HepG2 (cell line): ENCODE measurements around the gene ZMAT2. TPM values are rescaled to one million over a fixed set of nuclear protein-coding genes. Genes with fewer than 3 reads are reported as not detected.

Experiments used
- BRD4 ChIP-seq: sonication (generic); formaldehyde crosslinking; IDR thresholded peaks from 2 replicates; pipeline ENCODE4 v1.4.0; 2020; ENCODE audit warnings: missing genetic modification reagents
- CEBPB ChIP-seq: IDR thresholded peaks from 2 replicates; pipeline ENCODE4 v1.6.1; 2011; ENCODE audit warnings: low read depth, low read length, improper control_type of control experiment, borderline replicate concordance
- KDM4B ChIP-seq: sonication (generic); formaldehyde crosslinking; IDR thresholded peaks from 2 replicates; pipeline ENCODE4 v1.4.0; 2020; ENCODE audit warnings: missing genetic modification reagents
- KLF12 ChIP-seq: sonication (generic); formaldehyde crosslinking; IDR thresholded peaks from 2 replicates; pipeline ENCODE4 v1.4.0; 2020; ENCODE audit warnings: missing genetic modification reagents, borderline replicate concordance
- MAFK ChIP-seq, 2 experiments: IDR thresholded peaks in 1 of 2; conservative IDR thresholded peaks in 1 of 2; 2 replicates each; pipeline ENCODE4 v1.6.1; 2011; ENCODE audit warnings: improper control_type of control experiment in 2 of 2, low read length in 2 of 2
- MIER2 ChIP-seq: IDR thresholded peaks from 2 replicates; pipeline ENCODE4 v1.6.1; 2016; ENCODE audit warnings: missing biosample characterization, missing genetic modification reagents
- MNT ChIP-seq: fragments of 450-650 bp; IDR thresholded peaks from 2 replicates; pipeline ENCODE4 v1.6.1; 2016
- MXD4 ChIP-seq: IDR thresholded peaks from 2 replicates; pipeline ENCODE4 v1.6.1; 2016; ENCODE audit warnings: mild to moderate bottlenecking, missing biosample characterization, missing genetic modification reagents
- NCOA2 ChIP-seq: sonication (generic); formaldehyde crosslinking; IDR thresholded peaks from 2 replicates; pipeline ENCODE4 v1.8.0; 2022; ENCODE audit warnings: inconsistent platforms
- PAWR ChIP-seq: sonication (generic); formaldehyde crosslinking; IDR thresholded peaks from 2 replicates; pipeline ENCODE4 v1.4.0; 2020; ENCODE audit warnings: missing genetic modification reagents, mild to moderate bottlenecking, borderline replicate concordance
- RBM39 ChIP-seq: fragments of 200-400 bp; formaldehyde crosslinking; IDR thresholded peaks from one replicate; pipeline ENCODE4 v1.6.1; 2018; ENCODE audit warnings: antibody characterized with exemption, mild to moderate bottlenecking, low read depth, low read length; ENCODE audit not compliant: poor library complexity, severe bottlenecking
- RCOR2 ChIP-seq: IDR thresholded peaks from 2 replicates; pipeline ENCODE4 v1.6.1; 2016; ENCODE audit warnings: missing biosample characterization, missing genetic modification reagents
- RFXANK ChIP-seq: IDR thresholded peaks from 2 replicates; pipeline ENCODE4 v1.6.1; 2016
- RNF2 ChIP-seq: fragments of 450-650 bp; conservative IDR thresholded peaks from 2 replicates; pipeline ENCODE4 v1.6.1; 2016; ENCODE audit warnings: low read depth
- SALL2 ChIP-seq: sonication (generic); formaldehyde crosslinking; IDR thresholded peaks from 2 replicates; pipeline ENCODE4 v1.8.1; 2023; ENCODE audit warnings: mild to moderate bottlenecking, missing genetic modification reagents, inconsistent platforms
- SIN3B ChIP-seq: fragments of 150-350 bp; IDR thresholded peaks from 2 replicates; pipeline ENCODE4 v1.6.1; 2014; ENCODE audit warnings: low read length
- SNAPC2 ChIP-seq: sonication (generic); formaldehyde crosslinking; IDR thresholded peaks from 2 replicates; pipeline ENCODE4 v1.8.1; 2022; ENCODE audit warnings: mild to moderate bottlenecking, missing genetic modification reagents
- STAG1 ChIP-seq: sonication (generic); formaldehyde crosslinking; IDR thresholded peaks from 2 replicates; pipeline ENCODE4 v1.4.0; 2020; ENCODE audit warnings: missing genetic modification reagents
- ZFP36 ChIP-seq: fragments of 150-350 bp; IDR thresholded peaks from 2 replicates; pipeline ENCODE4 v1.6.1; 2018; ENCODE audit warnings: borderline replicate concordance, low read length, low read depth; ENCODE audit not compliant: partially characterized antibody
- ZFP91 ChIP-seq: sonication (generic); formaldehyde crosslinking; IDR thresholded peaks from 2 replicates; pipeline ENCODE4 v1.9.0; 2022; ENCODE audit warnings: missing genetic modification reagents, mild to moderate bottlenecking, borderline replicate concordance
- ZNF276 ChIP-seq: sonication (generic); formaldehyde crosslinking; IDR thresholded peaks from 2 replicates; pipeline ENCODE4 v1.4.0; 2020; ENCODE audit warnings: mild to moderate bottlenecking, low read depth, missing genetic modification reagents
- ZNF543 ChIP-seq: sonication (generic); formaldehyde crosslinking; IDR thresholded peaks from 2 replicates; pipeline ENCODE4 v1.4.0; 2020; ENCODE audit warnings: mild to moderate bottlenecking, missing genetic modification reagents
- ZNF839 ChIP-seq: sonication (generic); formaldehyde crosslinking; IDR thresholded peaks from 2 replicates; pipeline ENCODE4 v1.4.0; 2020; ENCODE audit warnings: missing genetic modification reagents, mild to moderate bottlenecking, borderline replicate concordance
- ZSCAN30 ChIP-seq: sonication (generic); formaldehyde crosslinking; IDR thresholded peaks from 2 replicates; pipeline ENCODE4 v1.5.0; 2020; ENCODE audit warnings: mild to moderate bottlenecking, missing genetic modification reagents
- polyA plus RNA-seq, 8 experiments: library from polyadenylated mRNA; depleted of rRNA in 3 of 8; stranded (reverse) in 7 of 8; unstranded in 1 of 8; fragments of >200 nt; fragmentation: Illumina TruSeq in 4 of 8; extraction: Trizol in 4 of 8; gene quantifications; 2 replicates each; pipeline versions ENCODE4 v1.2.1 to v1.2.3, GENCODE V29; 2011 to 2016; ENCODE audit warnings: low read depth in 4 of 8, missing spikeins in 1 of 8, mixed read lengths in 1 of 8; ENCODE audit not compliant: insufficient read depth in 1 of 8
- total RNA-seq, 5 experiments: library from RNA; depleted of rRNA; stranded (reverse); fragments of >200 nt; fragmentation: Illumina TruSeq; extraction: Trizol; gene quantifications; 2 replicates each; pipeline ENCODE4 v1.2.3, GENCODE V29; 2016; ENCODE audit warnings: low read depth in 1 of 5
- TF ChIP-seq, protein P1 (sequence below): sonication (generic); formaldehyde crosslinking; IDR thresholded peaks from 2 replicates; pipeline ENCODE4 v1.5.1; 2020; ENCODE audit warnings: missing genetic modification reagents, mild to moderate bottlenecking, borderline replicate concordance

ZMAT2 gene
- total and polyA plus RNA-seq, 2 of the 13 experiments (the other 11 are each of a cell fraction or from before 2014, with no cell fraction given) = 35.4 to 92.8 TPM

- TF ChIP-seq MAFK (conservative IDR thresholded peaks at IDR 0.05 in 1 of 2, IDR thresholded peaks at IDR 0.05 in 1 of 2; ENCODE audit: low read length in 2 of 2) (no peak), BRD4 (CRISPR knock-in tag) (peak; percentile 22; the same call in 1 of the 2 replicates), MNT (no peak), RCOR2 (CRISPR knock-in tag) (no peak), ZFP36 (no peak), SIN3B (peak; percentile 85), SNAPC2 (0 out of 2 replicates have a peak, but pooled peaks have one; percentile 34), NCOA2 (CRISPR knock-in tag) (0 out of 2 replicates have a peak, but pooled peaks have one; percentile 26), RNF2 (no peak), MXD4 (CRISPR knock-in tag) (peak; percentile 79; the same call in 1 of the 2 replicates), CEBPB (peak; percentile 94), RBM39 (no peak), PAWR (CRISPR knock-in tag) (no peak), ZSCAN30 (no peak), ZNF839 (CRISPR knock-in tag) (no peak), RFXANK (CRISPR knock-in tag) (no peak), MIER2 (CRISPR knock-in tag) (peak; percentile 68; the same call in 1 of the 2 replicates), KLF12 (CRISPR knock-in tag) (no peak), SALL2 (CRISPR knock-in tag) (no peak), KDM4B (0 out of 2 replicates have a peak, but pooled peaks have one; percentile 36), ZNF276 (CRISPR knock-in tag) (no peak), ZFP91 (peak; percentile 78; the same call in 1 of the 2 replicates), STAG1 (CRISPR knock-in tag) (no peak), ZNF543 (CRISPR knock-in tag) (no peak)
- TF ChIP-seq, protein P1, sequence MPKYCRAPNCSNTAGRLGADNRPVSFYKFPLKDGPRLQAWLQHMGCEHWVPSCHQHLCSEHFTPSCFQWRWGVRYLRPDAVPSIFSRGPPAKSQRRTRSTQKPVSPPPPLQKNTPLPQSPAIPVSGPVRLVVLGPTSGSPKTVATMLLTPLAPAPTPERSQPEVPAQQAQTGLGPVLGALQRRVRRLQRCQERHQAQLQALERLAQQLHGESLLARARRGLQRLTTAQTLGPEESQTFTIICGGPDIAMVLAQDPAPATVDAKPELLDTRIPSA = no peak
Observed at GRCh38 chr5:140700177-140701144, at the start of gene ZMAT2 (continued).
